ENCODE measurements around the gene SH3GL3.

SH3GL3 gene

DNA sequence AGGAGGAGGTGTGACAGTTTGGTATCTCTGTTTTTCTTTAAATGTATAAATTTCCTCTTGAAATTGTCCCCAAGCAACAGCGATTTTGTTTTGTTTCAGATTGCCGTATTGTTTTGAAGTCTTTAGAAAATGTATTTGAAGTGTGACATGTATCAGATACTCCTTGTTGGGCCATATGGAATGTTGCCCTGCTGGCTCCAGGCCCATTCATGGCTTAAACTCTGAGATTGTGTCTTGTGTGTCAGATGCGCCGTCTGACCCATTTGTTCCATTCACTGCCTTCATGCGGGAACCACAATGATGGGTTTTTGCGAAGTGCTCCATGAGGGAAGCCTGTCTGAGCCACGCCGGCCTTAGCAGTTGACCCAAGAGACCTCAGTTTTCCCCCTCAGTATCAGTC is 131.6 kb downstream of the SH3GL3 start:
- no peak for DNase-seq (ENCODE audit: low read depth, low spot score)
- Histone ChIP-seq H3K4me1 (ENCODE audit: control insufficient read depth, insufficient read depth, low read length) (no peaks in the 10 kb centered on the region), H3K36me3 (ENCODE audit: control insufficient read depth, insufficient read depth, low read length) (no peaks in the 10 kb centered on the region), H3K9me3 (ENCODE audit: control insufficient read depth, insufficient read depth, low read length) (no peaks in the 10 kb centered on the region), H3K27me3 (ENCODE audit: control insufficient read depth, insufficient read depth, low read length) (no peaks in the 10 kb centered on the region), H3K27ac (ENCODE audit: low read length) (no peak overlapping the region), H3K4me3 (ENCODE audit: low read length) (no peak overlapping the region)
- no CpG with 5 or more reads among the region's 8 CpGs for WGBS (ENCODE audit: insufficient coverage, insufficient read length)

DNA sequence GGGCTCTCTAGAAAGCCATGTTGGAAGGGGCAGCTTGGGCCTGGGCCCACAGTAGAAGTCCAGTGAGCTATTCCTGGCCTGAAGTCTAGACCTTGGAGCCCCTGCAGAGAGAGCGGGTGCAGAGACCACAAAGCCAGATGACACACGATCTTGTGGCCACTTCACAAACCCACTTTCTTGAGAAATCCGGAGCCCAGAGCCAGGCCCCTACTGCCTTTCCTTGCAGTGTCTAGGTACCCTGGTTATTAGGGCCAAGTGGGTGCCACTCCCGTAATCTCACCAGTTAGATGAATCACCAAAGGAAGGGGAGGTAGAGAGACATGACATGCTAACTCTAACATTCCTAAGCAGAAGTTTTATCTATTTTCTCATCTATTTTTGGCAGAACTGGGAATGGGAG is 134.2 kb downstream of the SH3GL3 start:
- Histone ChIP-seq H3K4me1 (ENCODE audit: control insufficient read depth, insufficient read depth, low read length) (no peaks in the 10 kb centered on the region), H3K4me3 (ENCODE audit: low read length) (no peak overlapping the region), H3K27me3 (ENCODE audit: control insufficient read depth, insufficient read depth, low read length) (no peaks in the 10 kb centered on the region), H3K27ac (ENCODE audit: low read length) (no peak overlapping the region), H3K36me3 (ENCODE audit: control insufficient read depth, insufficient read depth, low read length) (no peaks in the 10 kb centered on the region), H3K9me3 (ENCODE audit: control insufficient read depth, insufficient read depth, low read length) (no peaks in the 10 kb centered on the region)
- no CpG with 5 or more reads among the region's 4 CpGs for WGBS (ENCODE audit: insufficient coverage, insufficient read length)
- DNase-seq (ENCODE audit: low read depth, low spot score), result no peak

DNA sequence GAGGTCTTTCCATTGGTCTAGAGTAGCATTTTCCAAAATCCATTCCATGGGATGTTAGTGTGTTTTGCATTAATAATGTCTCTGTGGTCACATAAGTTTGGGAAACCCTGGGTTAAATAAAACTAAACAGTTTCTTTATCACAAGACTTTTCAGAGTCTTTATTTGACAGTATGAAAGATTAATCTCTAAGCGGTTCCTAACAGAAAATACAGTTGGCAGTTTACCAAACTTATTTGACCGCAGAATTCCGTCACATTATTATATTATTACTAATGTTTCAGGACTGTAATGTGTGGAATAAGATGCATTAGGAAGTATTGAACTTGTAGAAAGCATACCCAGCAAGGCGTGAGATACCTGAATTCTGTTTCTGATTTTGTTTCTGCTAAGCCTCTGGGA is 135.2 kb downstream of the SH3GL3 start:
- Histone ChIP-seq H3K27ac (ENCODE audit: low read length) (no peak overlapping the region), H3K4me3 (ENCODE audit: low read length) (no peak overlapping the region), H3K9me3 (ENCODE audit: control insufficient read depth, insufficient read depth, low read length) (no peaks in the 10 kb centered on the region), H3K27me3 (ENCODE audit: control insufficient read depth, insufficient read depth, low read length) (no peaks in the 10 kb centered on the region), H3K36me3 (ENCODE audit: control insufficient read depth, insufficient read depth, low read length) (no peaks in the 10 kb centered on the region), H3K4me1 (ENCODE audit: control insufficient read depth, insufficient read depth, low read length) (no peaks in the 10 kb centered on the region)
- no peak for DNase-seq (ENCODE audit: low read depth, low spot score)
- no CpG with 5 or more reads among the region's 4 CpGs for WGBS (ENCODE audit: insufficient coverage, insufficient read length)

DNA sequence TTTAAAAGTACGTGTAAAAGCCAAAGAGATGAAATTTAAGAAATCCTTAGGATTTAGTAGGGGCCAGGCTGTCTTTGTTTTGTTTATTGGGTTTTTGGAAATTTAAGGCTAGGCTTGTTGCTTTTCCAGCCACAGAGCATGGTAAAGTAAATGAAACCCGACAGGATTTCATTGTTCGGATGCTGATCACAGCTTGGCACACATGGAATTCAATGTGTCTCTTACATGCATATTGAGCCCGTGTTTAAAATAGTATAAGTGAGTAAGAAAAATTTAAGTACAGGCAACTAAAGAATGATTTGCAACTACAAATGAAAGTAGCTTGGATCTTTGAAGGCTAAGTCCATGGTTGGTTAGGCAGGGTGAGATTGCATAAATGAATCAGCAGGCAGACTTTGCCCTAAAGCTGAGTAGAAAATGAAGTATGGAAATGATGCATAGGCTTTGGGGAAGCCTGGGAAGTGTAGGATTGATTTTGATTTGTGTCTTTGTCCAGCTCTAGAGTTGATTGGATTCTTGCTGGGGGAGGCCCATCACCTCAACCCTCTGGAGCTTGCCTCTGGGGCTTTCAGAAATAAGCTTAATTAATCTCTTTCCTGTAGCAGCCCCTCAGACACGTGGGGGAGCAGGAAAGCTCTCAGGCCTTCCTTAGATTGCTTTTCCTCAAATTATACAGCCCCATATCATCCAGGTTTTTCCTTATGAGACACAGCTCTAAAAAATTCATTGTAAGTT is 138.6 kb downstream of the SH3GL3 start:
- no CpG with 5 or more reads among the region's 5 CpGs for whole genome bisulfite sequencing (ENCODE audit: insufficient coverage, insufficient read length)
- no peaks in the 10 kb centered on the region for H3K36me3 ChIP-seq (ENCODE audit: control insufficient read depth, insufficient read depth, low read length)
- no peak overlapping the region for H3K27ac ChIP-seq (ENCODE audit: low read length)

DNA sequence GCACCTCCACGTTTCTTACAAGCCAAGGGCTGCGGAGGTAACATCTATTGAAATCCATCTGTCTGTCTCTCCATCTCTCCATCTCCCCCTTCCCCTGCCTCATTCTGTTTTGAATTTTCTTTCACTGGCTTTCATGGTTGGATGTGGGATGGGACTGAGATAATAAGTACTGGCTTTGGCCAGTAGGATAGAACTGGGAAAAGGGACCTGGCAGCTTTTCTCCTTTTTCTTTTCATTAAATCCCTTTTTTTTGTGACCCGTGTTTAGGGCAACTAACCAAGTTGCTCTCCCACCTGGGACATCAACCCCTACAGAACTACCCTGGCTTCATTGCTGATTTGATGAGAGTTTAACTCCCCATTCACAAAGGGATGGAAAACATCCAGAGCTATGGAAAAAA is 139.9 kb downstream of the SH3GL3 start:
- H3K36me3 ChIP-seq (ENCODE audit: control insufficient read depth, insufficient read depth, low read length), result no peaks in the 10 kb centered on the region
- H3K27me3 ChIP-seq (ENCODE audit: control insufficient read depth, insufficient read depth, low read length), result no peaks in the 10 kb centered on the region
- DNase-seq (ENCODE audit: low read depth, low spot score), result no peak
- H3K4me1 ChIP-seq (ENCODE audit: control insufficient read depth, insufficient read depth, low read length), result no peaks in the 10 kb centered on the region
- no peaks in the 10 kb centered on the region for H3K9me3 ChIP-seq (ENCODE audit: control insufficient read depth, insufficient read depth, low read length)
- H3K4me3 ChIP-seq (ENCODE audit: low read length), result no peak overlapping the region
- WGBS (ENCODE audit: insufficient coverage, insufficient read length), result no CpG with 5 or more reads among the region's 3 CpGs
- H3K27ac ChIP-seq (ENCODE audit: low read length), result no peak overlapping the region

More for the DNA sequence above, 138.6 kb downstream of the SH3GL3 start:
- Histone ChIP-seq H3K27me3 (ENCODE audit: control insufficient read depth, insufficient read depth, low read length) (no peaks in the 10 kb centered on the region), H3K4me3 (ENCODE audit: low read length) (no peak overlapping the region), H3K9me3 (ENCODE audit: control insufficient read depth, insufficient read depth, low read length) (no peaks in the 10 kb centered on the region), H3K4me1 (ENCODE audit: control insufficient read depth, insufficient read depth, low read length) (no peaks in the 10 kb centered on the region)
- no peak for DNase-seq (ENCODE audit: low read depth, low spot score)

DNA sequence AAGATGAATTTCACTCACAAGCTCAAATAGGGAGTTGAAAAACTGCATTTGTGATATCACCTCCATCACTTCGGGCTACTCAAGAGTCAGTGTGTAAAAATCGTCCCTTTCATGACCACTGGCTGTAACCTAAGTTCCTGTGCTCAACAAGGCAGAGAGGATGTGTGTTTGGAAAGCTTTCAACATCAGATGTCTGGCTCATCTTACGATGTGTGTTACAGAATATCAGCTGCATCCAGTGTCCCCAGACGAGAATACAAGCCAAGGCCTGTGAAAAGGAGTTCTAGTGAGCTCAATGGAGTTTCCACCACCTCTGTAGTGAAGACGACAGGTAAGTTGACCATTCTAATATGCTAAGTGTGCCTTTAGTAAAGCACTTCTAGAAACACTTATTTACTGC is 141.3 kb downstream of the SH3GL3 start:
- no peaks in the 10 kb centered on the region for H3K27me3 ChIP-seq (ENCODE audit: control insufficient read depth, insufficient read depth, low read length)
- WGBS (ENCODE audit: insufficient coverage, insufficient read length), result no CpG with 5 or more reads among the region's 5 CpGs
- no peaks in the 10 kb centered on the region for H3K4me1 ChIP-seq (ENCODE audit: control insufficient read depth, insufficient read depth, low read length)
- no peaks in the 10 kb centered on the region for H3K36me3 ChIP-seq (ENCODE audit: control insufficient read depth, insufficient read depth, low read length)
- no peak overlapping the region for H3K4me3 ChIP-seq (ENCODE audit: low read length)
- DNase-seq (ENCODE audit: low read depth, low spot score), result no peak
- no peak overlapping the region for H3K27ac ChIP-seq (ENCODE audit: low read length)
- H3K9me3 ChIP-seq (ENCODE audit: control insufficient read depth, insufficient read depth, low read length), result no peaks in the 10 kb centered on the region

DNA sequence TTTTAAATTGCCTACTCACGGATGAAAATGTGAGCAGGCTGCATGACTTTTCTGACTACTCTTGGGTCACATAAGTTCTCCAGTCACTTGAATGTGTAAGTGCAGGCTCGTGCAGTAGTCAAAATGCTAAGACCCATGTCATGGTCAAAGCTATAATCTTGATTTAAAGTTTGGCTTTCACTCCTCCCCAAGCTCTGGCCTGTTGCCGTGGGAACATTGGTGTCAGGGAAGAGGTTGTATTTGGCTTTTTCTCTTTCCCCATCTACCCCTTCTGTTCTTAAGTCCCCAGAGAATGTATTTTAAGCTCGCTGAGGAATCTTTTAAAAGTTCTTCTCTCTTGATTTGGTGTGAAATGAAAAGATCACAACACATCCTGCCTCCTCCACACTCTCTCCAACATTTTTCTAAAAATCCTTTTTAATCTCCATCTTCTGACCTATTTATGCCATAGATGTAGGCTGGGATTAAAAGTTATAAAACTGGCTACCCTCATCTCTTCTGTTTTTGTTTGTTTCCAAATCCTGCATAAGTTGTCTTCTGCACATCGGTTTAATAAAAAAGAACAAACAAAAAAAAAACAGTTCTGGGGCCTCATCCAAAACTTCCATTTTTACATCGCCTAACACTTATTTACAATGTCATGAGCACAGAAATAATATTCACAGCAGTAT is 145.4 kb downstream of the SH3GL3 start:
- Histone ChIP-seq H3K4me1 (ENCODE audit: control insufficient read depth, insufficient read depth, low read length) (no peaks in the 10 kb centered on the region), H3K4me3 (ENCODE audit: low read length) (no peak overlapping the region), H3K27ac (ENCODE audit: low read length) (no peak overlapping the region), H3K36me3 (ENCODE audit: control insufficient read depth, insufficient read depth, low read length) (no peaks in the 10 kb centered on the region), H3K9me3 (ENCODE audit: control insufficient read depth, insufficient read depth, low read length) (no peaks in the 10 kb centered on the region), H3K27me3 (ENCODE audit: control insufficient read depth, insufficient read depth, low read length) (no peaks in the 10 kb centered on the region)
- DNase-seq (ENCODE audit: low read depth, low spot score), result no peak
- whole genome bisulfite sequencing (ENCODE audit: insufficient coverage, insufficient read length), result no CpG with 5 or more reads among the region's 6 CpGs

DNA sequence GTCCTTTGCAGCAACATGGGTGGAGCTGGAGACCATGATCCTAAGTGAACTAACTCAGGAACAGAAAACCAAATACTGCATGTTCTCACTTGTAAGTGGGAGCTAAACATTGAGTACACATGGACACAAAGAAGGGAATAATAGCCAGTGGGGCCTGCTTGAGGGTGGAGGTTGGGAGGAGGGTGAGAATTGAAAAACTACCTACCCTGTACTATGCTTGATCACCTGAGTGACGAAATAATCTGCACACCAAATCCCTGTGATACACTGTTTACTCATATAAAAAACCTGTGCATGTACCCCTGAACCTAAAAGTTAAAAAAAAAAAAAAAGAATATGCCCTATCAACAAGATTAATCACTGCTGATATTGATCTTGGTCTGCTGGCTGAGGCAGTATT is 148.1 kb downstream of the SH3GL3 start:
- H3K4me1 ChIP-seq (ENCODE audit: control insufficient read depth, insufficient read depth, low read length), result no peaks in the 10 kb centered on the region
- no peak overlapping the region for H3K27ac ChIP-seq (ENCODE audit: low read length)
- no peaks in the 10 kb centered on the region for H3K9me3 ChIP-seq (ENCODE audit: control insufficient read depth, insufficient read depth, low read length)
- H3K4me3 ChIP-seq (ENCODE audit: low read length), result no peak overlapping the region
- WGBS (ENCODE audit: insufficient coverage, insufficient read length), result no CpG with 5 or more reads among the region's 1 CpG
- no peak for DNase-seq (ENCODE audit: low read depth, low spot score)
- no peaks in the 10 kb centered on the region for H3K36me3 ChIP-seq (ENCODE audit: control insufficient read depth, insufficient read depth, low read length)
- H3K27me3 ChIP-seq (ENCODE audit: control insufficient read depth, insufficient read depth, low read length), result no peaks in the 10 kb centered on the region

DNA sequence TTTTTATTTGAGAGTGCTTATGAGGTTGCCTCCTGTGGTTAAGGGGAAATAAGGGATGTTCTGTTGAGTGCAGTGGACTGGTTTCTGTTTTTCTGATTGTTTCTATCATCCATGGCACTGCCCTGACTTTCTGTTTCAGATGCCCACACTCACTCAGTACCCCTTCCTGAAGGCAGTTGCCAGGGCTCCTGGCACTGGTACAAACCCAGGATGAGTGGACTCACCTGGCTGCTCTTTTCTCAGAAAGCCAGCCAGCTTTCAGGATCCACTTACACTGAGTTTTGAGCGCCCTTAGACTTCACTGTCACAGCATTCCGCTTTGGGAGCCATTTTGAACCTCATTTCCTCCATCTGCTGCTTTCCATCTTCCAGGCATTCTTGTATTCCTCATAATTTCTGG is 150.9 kb downstream of the SH3GL3 start:
- WGBS (ENCODE audit: insufficient coverage, insufficient read length), result no CpG with 5 or more reads among the region's 2 CpGs
- no peaks in the 10 kb centered on the region for H3K9me3 ChIP-seq (ENCODE audit: control insufficient read depth, insufficient read depth, low read length)

DNA sequence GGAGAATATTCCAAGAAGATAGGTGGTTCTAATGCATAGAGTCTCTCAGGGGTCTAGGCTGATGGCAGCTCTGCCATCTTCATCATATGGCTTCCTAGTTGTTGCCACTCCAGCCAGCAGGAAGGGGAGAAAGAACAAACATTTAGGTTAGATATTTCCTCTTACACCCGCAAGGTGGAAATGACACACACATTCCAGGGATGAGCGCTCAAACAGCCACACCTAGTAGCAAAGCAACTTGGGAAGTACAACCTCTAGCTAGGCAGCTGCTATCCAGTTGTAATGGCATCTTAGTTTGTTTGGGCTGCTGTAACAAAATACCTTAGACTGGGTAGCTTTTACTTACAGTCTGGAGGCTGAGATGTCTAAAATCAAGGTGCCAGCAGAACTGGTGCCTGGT is 154.9 kb downstream of the SH3GL3 start:
- WGBS (ENCODE audit: insufficient coverage, insufficient read length), result no CpG with 5 or more reads among the region's 2 CpGs
- no peak for DNase-seq (ENCODE audit: low read depth, low spot score)
- Histone ChIP-seq H3K27ac (ENCODE audit: low read length) (no peak overlapping the region), H3K4me1 (ENCODE audit: control insufficient read depth, insufficient read depth, low read length) (no peaks in the 10 kb centered on the region), H3K4me3 (ENCODE audit: low read length) (no peak overlapping the region), H3K27me3 (ENCODE audit: control insufficient read depth, insufficient read depth, low read length) (no peaks in the 10 kb centered on the region), H3K9me3 (ENCODE audit: control insufficient read depth, insufficient read depth, low read length) (no peaks in the 10 kb centered on the region), H3K36me3 (ENCODE audit: control insufficient read depth, insufficient read depth, low read length) (no peaks in the 10 kb centered on the region)

More for the DNA sequence above, 150.9 kb downstream of the SH3GL3 start:
- Histone ChIP-seq H3K27me3 (ENCODE audit: control insufficient read depth, insufficient read depth, low read length) (no peaks in the 10 kb centered on the region), H3K4me1 (ENCODE audit: control insufficient read depth, insufficient read depth, low read length) (no peaks in the 10 kb centered on the region), H3K4me3 (ENCODE audit: low read length) (no peak overlapping the region), H3K36me3 (ENCODE audit: control insufficient read depth, insufficient read depth, low read length) (no peaks in the 10 kb centered on the region), H3K27ac (ENCODE audit: low read length) (no peak overlapping the region)
- DNase-seq (ENCODE audit: low read depth, low spot score), result no peak

DNA sequence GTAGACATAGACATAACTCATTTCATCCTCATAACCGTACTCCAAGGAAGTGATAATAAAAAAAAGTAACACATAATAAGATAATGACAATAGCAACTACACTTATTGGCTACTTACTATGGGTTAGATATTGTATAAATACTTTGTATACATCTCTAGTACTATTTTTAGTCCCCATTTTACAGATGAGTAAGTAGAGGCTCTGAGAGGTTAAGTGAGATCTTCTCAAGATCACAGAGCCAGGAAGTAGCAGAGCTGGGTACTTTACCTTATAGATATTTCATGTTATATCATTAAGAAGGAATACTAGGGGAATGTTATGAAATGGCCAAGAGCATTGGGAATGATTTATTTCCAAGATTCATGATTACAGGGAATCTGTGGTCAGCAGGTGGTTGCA is 157.4 kb downstream of the SH3GL3 start:
- Histone ChIP-seq H3K4me3 (ENCODE audit: low read length) (no peak overlapping the region), H3K27me3 (ENCODE audit: control insufficient read depth, insufficient read depth, low read length) (no peaks in the 10 kb centered on the region), H3K36me3 (ENCODE audit: control insufficient read depth, insufficient read depth, low read length) (no peaks in the 10 kb centered on the region), H3K9me3 (ENCODE audit: control insufficient read depth, insufficient read depth, low read length) (no peaks in the 10 kb centered on the region), H3K27ac (ENCODE audit: low read length) (no peak overlapping the region), H3K4me1 (ENCODE audit: control insufficient read depth, insufficient read depth, low read length) (no peaks in the 10 kb centered on the region)
- no peak for DNase-seq (ENCODE audit: low read depth, low spot score)
- no CpG with 5 or more reads among the region's 1 CpG for WGBS (ENCODE audit: insufficient coverage, insufficient read length)

Data from iPS DF 6.9 (cell line).